IgD-negative memory B cell (primary cell): ENCODE measurements around the gene ATP8B3. TPM values are rescaled to one million over a fixed set of nuclear protein-coding genes. Genes with fewer than 3 reads are reported as not detected.

Source experiments
- H3K27ac Mint-ChIP-seq, 3 donors: one replicate each; pipeline ENCODE4 v1.8.0; 2020 to 2022; ENCODE audit warnings: mild to moderate bottlenecking in 3 of 3, mixed read lengths in 3 of 3, moderate library complexity in 1 of 3
- H3K27me3 Mint-ChIP-seq: one replicate; pipeline ENCODE4 v1.8.0; 2021; ENCODE audit warnings: mixed read lengths
- H3K36me3 Mint-ChIP-seq: one replicate; pipeline ENCODE4 v1.8.0; 2020; ENCODE audit warnings: mild to moderate bottlenecking, mixed read lengths
- H3K4me1 Mint-ChIP-seq, 3 donors: one replicate each; pipeline ENCODE4 v1.8.0; 2020 to 2022; ENCODE audit warnings: mixed read lengths in 3 of 3, mild to moderate bottlenecking in 1 of 3
- H3K4me3 Mint-ChIP-seq, 4 donors: one replicate each; pipeline ENCODE4 v1.8.0; 2020 to 2022; ENCODE audit warnings: mild to moderate bottlenecking in 4 of 4, mixed read lengths in 4 of 4, moderate library complexity in 3 of 4
- H3K9me3 Mint-ChIP-seq, 3 donors: one replicate each; pipeline ENCODE4 v1.8.0; 2020 to 2021; ENCODE audit warnings: mixed read lengths in 3 of 3, mild to moderate bottlenecking in 1 of 3
- polyA plus RNA-seq: library from polyadenylated mRNA; unstranded; fragments of 300-500 nt; fragmentation: Illumina TruSeq; gene quantifications from one replicate; pipeline ENCODE4 v1.2.3, GENCODE V29; 2021

The ATP8B3 gene
- polyA plus RNA-seq, 1 donor from 2014 or later = 1.2 TPM

DNA sequence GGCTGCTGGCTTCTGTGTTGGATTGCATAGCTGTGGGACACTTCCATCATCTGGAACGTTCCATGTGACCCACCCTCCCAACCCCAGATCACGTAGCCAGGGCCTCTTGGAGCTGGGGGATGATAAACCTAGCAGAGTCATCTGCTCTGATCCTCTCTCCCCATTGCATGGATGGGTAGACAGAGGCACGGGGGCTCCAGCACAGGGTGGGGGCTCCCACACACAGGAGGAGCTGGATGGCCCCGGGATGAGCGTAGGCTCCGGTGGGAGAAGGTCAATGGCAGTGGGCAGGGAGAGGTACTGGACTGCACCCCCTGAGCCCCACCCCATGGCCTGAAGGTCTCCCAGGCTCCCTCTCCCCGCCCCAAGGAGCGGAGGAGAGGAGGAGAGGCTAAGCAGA, 25.4 kb downstream of the ATP8B3 start:
- Mint-ChIP-seq H3K9me3 (peaks cover 0 to 5% (median 0%) of the 10 kb centered on the region in 3 donors), H3K36me3 (no peaks in the 10 kb centered on the region), H3K4me1 (peaks cover 3 to 6% (median 3%) of the 10 kb centered on the region in 3 donors), H3K27me3 (peaks cover 14% of the 10 kb centered on the region), H3K27ac (no peak overlapping the region), H3K4me3 (no peak overlapping the region)

- H3K4me3 Mint-ChIP-seq = no peak overlapping the region
- no peaks in the 10 kb centered on the region for H3K36me3 Mint-ChIP-seq
- H3K27me3 Mint-ChIP-seq = peaks cover 20% of the 10 kb centered on the region
- no peak overlapping the region for H3K27ac Mint-ChIP-seq
- peaks cover 0 to 12% (median 0%) of the 10 kb centered on the region in 3 donors for H3K9me3 Mint-ChIP-seq
- H3K4me1 Mint-ChIP-seq = peaks cover 3 to 6% (median 3%) of the 10 kb centered on the region in 3 donors
Measured at GRCh38 chr19:1785310-1785709, 26.8 kb downstream of the ATP8B3 start.

GRCh38 chr19:1783874-1784273, 28.2 kb downstream of the ATP8B3 start:
- peaks cover 1% of the 10 kb centered on the region for H3K36me3 Mint-ChIP-seq
- peak overlapping the region in 2 of 3 donors; percentile 15 to 33 for H3K27ac Mint-ChIP-seq
- H3K27me3 Mint-ChIP-seq = peaks cover 24% of the 10 kb centered on the region
- no peak overlapping the region for H3K4me3 Mint-ChIP-seq
- peaks cover 0 to 14% (median 0%) of the 10 kb centered on the region in 3 donors for H3K9me3 Mint-ChIP-seq
- H3K4me1 Mint-ChIP-seq = peaks cover 3 to 8% (median 6%) of the 10 kb centered on the region in 3 donors

DNA sequence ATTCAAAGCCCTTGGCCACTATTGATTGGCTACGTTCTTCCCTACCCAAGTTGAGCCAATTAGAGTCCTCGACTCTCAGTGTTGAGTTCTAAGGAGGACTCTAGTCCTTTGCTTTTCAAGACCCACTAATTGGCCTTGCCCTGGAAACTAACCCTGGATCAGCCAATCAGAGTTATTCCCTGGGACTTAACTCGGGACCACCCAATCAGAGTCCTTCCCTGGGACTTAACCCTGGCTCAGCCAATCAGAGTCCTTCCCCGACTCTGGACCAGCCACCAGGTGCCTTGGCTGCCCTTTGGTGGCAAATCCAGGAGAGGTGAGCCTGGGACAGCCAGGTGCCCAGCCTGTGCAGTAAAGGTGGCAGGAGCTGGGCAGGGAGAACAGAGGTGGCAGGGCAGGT, 28.7 kb downstream of the ATP8B3 start:
- no peak overlapping the region for H3K27ac Mint-ChIP-seq
- peaks cover 1% of the 10 kb centered on the region for H3K36me3 Mint-ChIP-seq
- no peak overlapping the region for H3K4me3 Mint-ChIP-seq
- peaks cover 3 to 8% (median 6%) of the 10 kb centered on the region in 3 donors for H3K4me1 Mint-ChIP-seq
- H3K27me3 Mint-ChIP-seq = peaks cover 26% of the 10 kb centered on the region
- H3K9me3 Mint-ChIP-seq = peaks cover 0 to 14% (median 0%) of the 10 kb centered on the region in 3 donors

- H3K27ac Mint-ChIP-seq = peak overlapping the region in 1 of 3 donors; percentile 14
- peaks cover 32% of the 10 kb centered on the region for H3K27me3 Mint-ChIP-seq
- peaks cover 0 to 14% (median 0%) of the 10 kb centered on the region in 3 donors for H3K9me3 Mint-ChIP-seq
Measured at GRCh38 chr19:1782521-1782920, 29.6 kb downstream of the ATP8B3 start.

DNA sequence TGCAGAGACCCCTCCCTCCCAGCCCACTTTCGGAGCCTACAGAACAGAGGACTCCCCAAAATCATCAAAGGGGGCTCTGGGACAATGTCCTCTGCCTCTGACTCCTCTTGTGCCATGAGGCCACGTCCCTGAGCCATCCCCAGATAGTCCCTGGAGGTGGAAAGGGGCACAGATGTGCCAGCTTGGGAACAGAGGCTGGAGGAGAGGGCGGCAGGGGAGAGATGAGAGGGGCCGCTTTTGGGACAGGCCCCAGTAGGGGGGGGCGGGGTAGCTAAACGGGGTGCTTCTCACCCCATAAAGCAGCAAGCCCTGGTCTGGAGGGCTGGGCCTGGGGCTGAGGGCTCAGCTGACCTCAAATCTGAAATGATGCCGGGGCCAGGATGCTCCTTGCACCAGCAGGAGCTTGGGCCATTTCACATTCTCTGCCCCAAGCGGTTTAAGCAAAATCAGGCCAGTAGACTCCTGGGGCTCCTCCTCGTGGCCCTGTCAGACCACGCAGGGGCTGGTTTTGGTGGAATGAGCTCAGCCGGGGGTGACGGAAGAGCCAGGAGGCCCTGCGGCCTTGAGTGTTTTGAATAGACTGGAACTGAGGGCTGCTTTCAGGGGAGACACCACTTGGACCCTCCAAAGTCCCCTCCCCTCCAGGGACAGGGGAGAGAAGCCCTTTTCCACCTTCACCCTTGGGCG, 31.7 kb downstream of the ATP8B3 start:
- H3K9me3 Mint-ChIP-seq = peaks cover 0 to 14% (median 2%) of the 10 kb centered on the region in 3 donors
- peaks cover 1% of the 10 kb centered on the region for H3K36me3 Mint-ChIP-seq
- peaks cover 3 to 8% (median 6%) of the 10 kb centered on the region in 3 donors for H3K4me1 Mint-ChIP-seq
- peak overlapping the region in 1 of 4 donors; percentile 55 for H3K4me3 Mint-ChIP-seq
- peak overlapping the region in 1 of 3 donors; percentile 45 for H3K27ac Mint-ChIP-seq
- H3K27me3 Mint-ChIP-seq = peaks cover 41% of the 10 kb centered on the region

More at GRCh38 chr19:1782521-1782920, 29.6 kb downstream of the ATP8B3 start:
- H3K4me1 Mint-ChIP-seq = peaks cover 3 to 8% (median 6%) of the 10 kb centered on the region in 3 donors
- no peak overlapping the region for H3K4me3 Mint-ChIP-seq
- H3K36me3 Mint-ChIP-seq = peaks cover 1% of the 10 kb centered on the region

- H3K36me3 Mint-ChIP-seq = peaks cover 1% of the 10 kb centered on the region
- H3K9me3 Mint-ChIP-seq = peaks cover 0 to 14% (median 2%) of the 10 kb centered on the region in 3 donors
- H3K4me3 Mint-ChIP-seq = peak overlapping the region in 1 of 4 donors; percentile 68
- peaks cover 3 to 8% (median 6%) of the 10 kb centered on the region in 3 donors for H3K4me1 Mint-ChIP-seq
- H3K27ac Mint-ChIP-seq = peak overlapping the region in 2 of 3 donors; percentile 4 to 18
- peaks cover 39% of the 10 kb centered on the region for H3K27me3 Mint-ChIP-seq
Measured at GRCh38 chr19:1779574-1779973, 32.5 kb downstream of the ATP8B3 start.

GRCh38 chr19:1777149-1777548, 34.9 kb downstream of the ATP8B3 start:
- Mint-ChIP-seq H3K27me3 (peaks cover 52% of the 10 kb centered on the region), H3K4me3 (peak overlapping the region in 2 of 4 donors; percentile 27 to 57), H3K9me3 (peaks cover 0 to 10% (median 2%) of the 10 kb centered on the region in 3 donors), H3K4me1 (peaks cover 0 to 6% (median 0%) of the 10 kb centered on the region in 3 donors), H3K36me3 (peaks cover 1% of the 10 kb centered on the region), H3K27ac (peak overlapping the region; percentile 5 to 81 (median 21))

GRCh38 chr19:1776606-1777147, 35.4 kb downstream of the ATP8B3 start:
- H3K4me3 Mint-ChIP-seq = peak overlapping the region in 1 of 4 donors; percentile 39
- peaks cover 52% of the 10 kb centered on the region for H3K27me3 Mint-ChIP-seq
- H3K9me3 Mint-ChIP-seq = peaks cover 0 to 10% (median 2%) of the 10 kb centered on the region in 3 donors
- H3K27ac Mint-ChIP-seq = peak overlapping the region in 2 of 3 donors; percentile 5 to 21
- H3K4me1 Mint-ChIP-seq = peaks cover 0 to 6% (median 0%) of the 10 kb centered on the region in 3 donors
- H3K36me3 Mint-ChIP-seq = peaks cover 1% of the 10 kb centered on the region

DNA sequence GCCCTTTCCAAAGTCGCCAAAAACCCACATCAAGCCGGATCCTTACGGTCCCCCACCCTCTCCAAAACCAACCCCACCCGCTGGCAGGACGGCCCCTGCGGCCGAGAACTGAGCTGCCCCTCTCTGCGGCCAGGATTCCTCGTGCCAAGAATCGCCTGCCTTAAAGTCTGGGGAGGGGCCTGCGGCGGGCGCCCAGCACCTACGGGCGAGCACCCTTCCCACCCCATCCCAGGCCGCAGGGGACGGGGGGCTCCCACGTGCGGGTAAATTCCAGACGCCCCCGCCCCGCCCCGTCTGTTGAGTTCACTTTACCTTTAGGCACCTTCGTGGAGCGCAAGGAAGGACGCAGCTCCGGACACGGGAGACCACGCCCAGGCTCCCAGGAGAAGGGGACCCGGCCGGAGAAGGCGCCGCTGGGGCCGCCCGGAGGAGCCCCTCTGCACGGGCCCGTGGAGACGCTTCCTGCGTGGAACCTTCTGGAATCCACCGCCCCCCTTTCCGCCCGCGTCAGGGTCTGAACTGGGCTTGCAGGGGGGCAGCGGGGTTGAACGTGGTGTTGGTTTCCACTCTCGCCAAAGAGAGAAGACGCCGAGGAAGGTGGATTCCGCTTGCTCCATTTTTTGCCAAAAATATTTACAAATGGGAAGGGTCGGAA, 36.0 kb downstream of the ATP8B3 start:
- Mint-ChIP-seq H3K27me3 (peaks cover 51% of the 10 kb centered on the region), H3K36me3 (peaks cover 1% of the 10 kb centered on the region), H3K27ac (no peak overlapping the region), H3K9me3 (peaks cover 3 to 9% (median 5%) of the 10 kb centered on the region in 3 donors), H3K4me3 (peak overlapping the region in 1 of 4 donors; percentile 17), H3K4me1 (peaks cover 0 to 6% (median 0%) of the 10 kb centered on the region in 3 donors)

GRCh38 chr19:1774989-1775772, 36.9 kb downstream of the ATP8B3 start:
- Mint-ChIP-seq H3K4me3 (peak overlapping the region in 1 of 4 donors; percentile 39), H3K27me3 (peaks cover 54% of the 10 kb centered on the region), H3K9me3 (peaks cover 5 to 14% (median 12%) of the 10 kb centered on the region in 3 donors), H3K36me3 (peaks cover 4% of the 10 kb centered on the region), H3K4me1 (peaks cover 0 to 6% (median 0%) of the 10 kb centered on the region in 3 donors), H3K27ac (peak overlapping the region in 2 of 3 donors; percentile 53 to 67)

GRCh38 chr19:1773184-1773583, 38.9 kb downstream of the ATP8B3 start:
- H3K4me3 Mint-ChIP-seq = no peak overlapping the region
- H3K4me1 Mint-ChIP-seq = peaks cover 0 to 2% (median 0%) of the 10 kb centered on the region in 3 donors
- H3K27me3 Mint-ChIP-seq = peaks cover 49% of the 10 kb centered on the region
- H3K36me3 Mint-ChIP-seq = peaks cover 3% of the 10 kb centered on the region
- H3K27ac Mint-ChIP-seq = peak overlapping the region in 1 of 3 donors; percentile 29
- peaks cover 5 to 15% (median 14%) of the 10 kb centered on the region in 3 donors for H3K9me3 Mint-ChIP-seq

GRCh38 chr19:1770866-1771576, 41.1 kb downstream of the ATP8B3 start:
- H3K4me3 Mint-ChIP-seq = peak overlapping the region in 1 of 4 donors; percentile 22
- H3K36me3 Mint-ChIP-seq = peaks cover 3% of the 10 kb centered on the region
- H3K27me3 Mint-ChIP-seq = peaks cover 39% of the 10 kb centered on the region
- peaks cover 0 to 2% (median 0%) of the 10 kb centered on the region in 3 donors for H3K4me1 Mint-ChIP-seq
- peak overlapping the region in 1 of 3 donors; percentile 34 for H3K27ac Mint-ChIP-seq
- H3K9me3 Mint-ChIP-seq = peaks cover 3 to 15% (median 14%) of the 10 kb centered on the region in 3 donors

- Mint-ChIP-seq H3K36me3 (peaks cover 3% of the 10 kb centered on the region), H3K27me3 (peaks cover 46% of the 10 kb centered on the region), H3K27ac (peak overlapping the region in 2 of 3 donors; percentile 34 to 62), H3K4me3 (no peak overlapping the region), H3K9me3 (peaks cover 3 to 15% (median 14%) of the 10 kb centered on the region in 3 donors), H3K4me1 (peaks cover 0 to 2% (median 0%) of the 10 kb centered on the region in 3 donors)
Measured at GRCh38 chr19:1769645-1769985, 42.5 kb downstream of the ATP8B3 start.
